ENCODE measurements around the gene AVP. TPM values are rescaled to one million over a fixed set of nuclear protein-coding genes. Genes with fewer than 3 reads are reported as not detected.
"Not testable (repeated sequence)": the region's sequence is repeated elsewhere in the genome, so short reads cannot be mapped to it uniquely, and the experiment has no call there.

The AVP gene
- total and polyA plus RNA-seq, 5 donors: not detected

DNA sequence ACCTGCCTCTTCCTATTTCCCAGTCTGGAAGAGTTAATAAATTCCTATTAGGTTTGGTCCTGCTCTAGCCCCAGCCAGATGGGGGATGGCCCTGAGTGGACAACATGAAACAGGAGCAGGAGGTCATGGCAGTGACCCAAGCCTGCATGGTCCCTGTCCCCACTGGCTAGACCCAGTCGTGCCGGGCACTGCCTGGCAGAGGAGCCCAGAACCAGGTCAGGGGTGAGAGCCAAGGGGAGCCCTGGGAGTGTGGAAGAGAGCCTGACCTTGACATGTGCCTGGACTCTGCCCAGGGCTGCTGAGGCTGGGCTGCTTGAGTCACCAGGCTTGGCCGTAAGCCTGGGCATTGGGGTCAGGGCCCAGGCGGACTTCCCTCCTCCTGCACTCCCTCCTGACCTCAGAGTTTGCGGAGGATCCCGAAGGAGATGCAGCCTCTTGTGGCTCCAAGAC is 3.6 kb downstream of the AVP start:
- peak; percentile 82 to 89 for ATAC-seq
- Histone ChIP-seq H3K4me3 (ENCODE audit: low read length) (no peak overlapping the region), H3K4me1 (ENCODE audit: control insufficient read depth, insufficient read depth, low read length) (no peaks in the 10 kb centered on the region), H3K9me3 (ENCODE audit: control insufficient read depth, low read length) (no peaks in the 10 kb centered on the region), H3K27me3 (ENCODE audit: control insufficient read depth, insufficient read depth) (no peaks in the 10 kb centered on the region), H3K27ac (ENCODE audit: low read length) (no peak overlapping the region)
- DNase-seq: peak; percentile 82 to 86 (median 84)
- WGBS: 53% methylated on average over 6 of the region's 6 CpGs
- intact Hi-C loops (cut with DNase I): no loop called here

DNA sequence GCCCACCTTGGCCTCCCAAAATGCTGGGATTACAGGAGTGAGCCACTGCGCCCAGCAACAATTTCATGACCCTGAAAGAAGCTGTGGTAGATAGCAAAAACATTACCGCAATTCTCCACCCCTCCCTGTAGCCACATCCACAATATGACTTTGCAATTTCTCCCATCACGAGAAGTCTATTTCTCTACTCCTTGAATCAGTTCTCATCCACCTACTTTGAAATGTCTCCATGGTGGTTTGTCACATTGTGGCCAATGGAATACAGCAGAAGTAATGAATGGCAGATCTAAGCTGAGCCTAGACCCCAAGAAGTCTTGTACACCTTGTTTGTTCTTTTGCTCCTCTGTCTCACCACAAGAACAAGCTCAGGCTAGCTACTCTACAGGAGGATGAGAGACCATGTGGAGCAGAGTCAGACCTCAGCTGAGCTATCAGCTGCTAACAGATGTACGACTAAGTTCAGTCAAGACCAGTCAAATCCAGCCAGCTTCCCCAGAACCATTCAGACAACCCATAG is 6.8 kb downstream of the AVP start:
- Histone ChIP-seq H3K9me3 (ENCODE audit: control insufficient read depth, low read length) (no peaks in the 10 kb centered on the region), H3K4me3 (ENCODE audit: low read length) (no peak overlapping the region), H3K4me1 (ENCODE audit: control insufficient read depth, insufficient read depth, low read length) (no peaks in the 10 kb centered on the region), H3K27ac (ENCODE audit: low read length) (no peak overlapping the region), H3K27me3 (ENCODE audit: control insufficient read depth, insufficient read depth) (no peaks in the 10 kb centered on the region)
- ATAC-seq: no peak
- DNase-seq: no peak
- 79% methylated on average over 4 of the region's 4 CpGs for WGBS
- intact Hi-C loops (cut with DNase I): no loop called here

DNA sequence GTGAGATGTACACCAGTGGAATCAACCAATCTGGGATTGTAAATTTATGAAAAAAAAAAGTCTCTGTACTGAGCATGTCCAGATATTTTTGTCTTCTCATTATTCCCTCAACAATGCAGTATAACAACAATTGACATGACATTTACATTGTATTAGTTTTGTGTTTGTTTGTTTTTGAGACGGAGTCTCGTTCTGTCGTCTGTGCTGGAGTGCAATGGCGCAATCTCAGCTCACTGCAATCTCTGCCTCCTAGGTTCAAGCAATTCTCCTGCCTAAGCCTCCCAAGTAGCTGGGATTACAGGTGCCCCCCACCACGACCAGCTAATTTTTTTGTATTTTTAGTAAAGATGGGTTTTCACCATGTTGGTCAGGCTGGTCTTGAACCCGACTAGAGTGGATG is 9.2 kb downstream of the AVP start:
- 88% methylated on average over 6 of the region's 6 CpGs for WGBS
- H3K4me3 ChIP-seq (ENCODE audit: low read length); DNase-seq; H3K4me1 ChIP-seq (ENCODE audit: control insufficient read depth, insufficient read depth, low read length); H3K27me3 ChIP-seq (ENCODE audit: control insufficient read depth, insufficient read depth); H3K9me3 ChIP-seq (ENCODE audit: control insufficient read depth, low read length); H3K27ac ChIP-seq (ENCODE audit: low read length); ATAC-seq; intact Hi-C loops (cut with DNase I): not testable (repeated sequence)

GRCh38 chr20:3074812-3075211 is 9.7 kb downstream of the AVP start:
- no peak overlapping the region for H3K4me3 ChIP-seq (ENCODE audit: low read length)
- intact Hi-C loops (cut with DNase I): no loop called here
- 72% methylated on average over 6 of the region's 6 CpGs for WGBS
- ATAC-seq (no peak), DNase-seq (no peak)
- no peak overlapping the region for H3K27ac ChIP-seq (ENCODE audit: low read length)
- no peaks in the 10 kb centered on the region for H3K9me3 ChIP-seq (ENCODE audit: control insufficient read depth, low read length)
- no peaks in the 10 kb centered on the region for H3K27me3 ChIP-seq (ENCODE audit: control insufficient read depth, insufficient read depth)
- no peaks in the 10 kb centered on the region for H3K4me1 ChIP-seq (ENCODE audit: control insufficient read depth, insufficient read depth, low read length)

GRCh38 chr20:3073251-3073643 is 11.3 kb downstream of the AVP start:
- H3K4me1 ChIP-seq (ENCODE audit: control insufficient read depth, insufficient read depth, low read length); ATAC-seq; intact Hi-C loops (cut with DNase I); H3K9me3 ChIP-seq (ENCODE audit: control insufficient read depth, low read length); H3K27ac ChIP-seq (ENCODE audit: low read length); DNase-seq; H3K27me3 ChIP-seq (ENCODE audit: control insufficient read depth, insufficient read depth); H3K4me3 ChIP-seq (ENCODE audit: low read length): not testable (repeated sequence)
- WGBS: 93% methylated on average over 8 of the region's 8 CpGs

GRCh38 chr20:3072530-3073250 is 11.8 kb downstream of the AVP start:
- Histone ChIP-seq H3K27ac (ENCODE audit: low read length) (no peak overlapping the region), H3K9me3 (ENCODE audit: control insufficient read depth, low read length) (no peaks in the 10 kb centered on the region), H3K4me1 (ENCODE audit: control insufficient read depth, insufficient read depth, low read length) (no peaks in the 10 kb centered on the region), H3K27me3 (ENCODE audit: control insufficient read depth, insufficient read depth) (no peaks in the 10 kb centered on the region), H3K4me3 (ENCODE audit: low read length) (peak overlapping the region; percentile 47)
- 76% methylated on average over 22 of the region's 22 CpGs for WGBS
- intact Hi-C loops (cut with DNase I): no loop called here
- peak in 1 of 2 donors; percentile 35 for ATAC-seq
- no peak for DNase-seq

GRCh38 chr20:3071610-3072529 is 12.7 kb downstream of the AVP start, which contains the start of gene OXT:
Gene OXT, plus strand, starts transcription at chr20:3071620. Its CDS starts 36 bp downstream, at chr20:3071656.
- H3K27me3 ChIP-seq (ENCODE audit: control insufficient read depth, insufficient read depth): no peaks in the 10 kb centered on the region
- H3K4me1 ChIP-seq (ENCODE audit: control insufficient read depth, insufficient read depth, low read length): no peaks in the 10 kb centered on the region
- no peaks in the 10 kb centered on the region for H3K9me3 ChIP-seq (ENCODE audit: control insufficient read depth, low read length)
- ATAC-seq (peak; percentile 83 to 91), DNase-seq (peak; percentile 68 to 85 (median 83))
- intact Hi-C loops (cut with DNase I): no loop called here
- WGBS: 8% methylated on average over 95 of the region's 95 CpGs
- peak within 1 kb of the TSS; percentile 47 for H3K4me3 ChIP-seq (ENCODE audit: low read length)
- no peak within 1 kb of the TSS for H3K27ac ChIP-seq (ENCODE audit: low read length)

- Histone ChIP-seq H3K4me1 (ENCODE audit: control insufficient read depth, insufficient read depth, low read length) (no peaks in the 10 kb centered on the region), H3K27ac (ENCODE audit: low read length) (no peak overlapping the region), H3K9me3 (ENCODE audit: control insufficient read depth, low read length) (no peaks in the 10 kb centered on the region), H3K27me3 (ENCODE audit: control insufficient read depth, insufficient read depth) (no peaks in the 10 kb centered on the region), H3K4me3 (ENCODE audit: low read length) (no peak overlapping the region)
- peak in 1 of 2 donors; percentile 13 for ATAC-seq
- WGBS: 73% methylated on average over 16 of the region's 16 CpGs
- no peak for DNase-seq
- intact Hi-C loops (cut with DNase I): no loop called here
These were observed 13.3 kb downstream of the AVP start for GRCh38 chr20:3071266-3071609.

GRCh38 chr20:3070725-3071124 is 13.8 kb downstream of the AVP start:
- Histone ChIP-seq H3K4me1 (ENCODE audit: control insufficient read depth, insufficient read depth, low read length) (no peaks in the 10 kb centered on the region), H3K27me3 (ENCODE audit: control insufficient read depth, insufficient read depth) (no peaks in the 10 kb centered on the region), H3K4me3 (ENCODE audit: low read length) (no peak overlapping the region), H3K27ac (ENCODE audit: low read length) (no peak overlapping the region), H3K9me3 (ENCODE audit: control insufficient read depth, low read length) (no peaks in the 10 kb centered on the region)
- intact Hi-C loops (cut with DNase I): no loop called here
- 80% methylated on average over 4 of the region's 4 CpGs for WGBS
- ATAC-seq (no peak), DNase-seq (no peak)

DNA sequence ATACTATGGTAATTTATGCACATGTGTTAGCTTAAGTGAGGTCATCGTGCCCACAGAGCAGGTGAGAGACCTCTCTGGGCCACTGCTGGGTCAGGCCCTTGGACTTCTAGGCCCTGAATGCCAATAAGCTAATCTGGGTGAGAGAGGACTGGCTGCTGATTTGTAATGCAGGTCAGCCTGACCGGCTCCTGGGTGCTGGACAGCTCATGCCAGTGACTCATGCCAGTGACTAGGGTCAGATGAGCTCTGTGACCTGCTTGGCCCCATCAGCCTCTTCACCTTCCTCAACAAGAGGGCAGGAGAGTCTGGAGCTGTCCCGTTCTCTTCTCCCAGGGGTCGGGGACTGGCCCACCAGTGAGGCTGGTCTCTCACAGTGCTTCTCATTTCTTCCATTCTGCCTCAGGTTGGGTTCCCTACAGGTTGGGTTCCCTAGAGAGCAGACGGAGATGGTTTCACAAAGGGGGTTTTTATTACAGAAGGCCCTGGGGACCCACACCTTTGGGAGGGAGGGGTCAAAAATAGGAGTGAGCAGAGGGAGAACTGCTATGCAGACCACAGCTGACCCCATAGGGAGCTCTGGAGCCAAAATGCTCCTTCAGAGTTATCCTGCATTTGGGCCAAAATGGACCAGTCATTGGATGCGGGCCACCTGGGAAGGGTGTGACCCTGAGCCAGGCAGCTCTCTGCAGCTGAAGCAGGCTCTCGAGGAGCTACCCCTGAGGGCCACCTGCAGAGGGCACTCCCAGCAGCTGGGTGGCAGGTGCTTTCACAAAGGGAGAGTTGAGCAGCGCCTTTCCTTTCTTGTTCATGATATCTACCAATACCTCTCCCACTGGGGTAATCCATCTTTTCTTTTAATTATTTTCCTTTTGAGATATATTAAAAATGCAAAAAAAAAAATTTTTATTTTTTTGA is 15.3 kb downstream of the AVP start:
- Histone ChIP-seq H3K4me1 (ENCODE audit: control insufficient read depth, insufficient read depth, low read length) (no peaks in the 10 kb centered on the region), H3K9me3 (ENCODE audit: control insufficient read depth, low read length) (no peaks in the 10 kb centered on the region), H3K27me3 (ENCODE audit: control insufficient read depth, insufficient read depth) (no peaks in the 10 kb centered on the region), H3K4me3 (ENCODE audit: low read length) (no peak overlapping the region), H3K27ac (ENCODE audit: low read length) (no peak overlapping the region)
- DNase-seq (no peak), ATAC-seq (no peak)
- 82% methylated on average over 8 of the region's 8 CpGs for WGBS
- intact Hi-C loops (cut with DNase I): no loop called here
